Measurements from ENCODE around the gene PLCL2. TPM values are rescaled to one million over a fixed set of nuclear protein-coding genes. Genes with fewer than 3 reads are reported as not detected.

The PLCL2 gene
- total and polyA plus RNA-seq, 2 donors (not counting 1 experiment from before 2014, with no cell fraction given): 21.7 to 55.2 TPM

DNA sequence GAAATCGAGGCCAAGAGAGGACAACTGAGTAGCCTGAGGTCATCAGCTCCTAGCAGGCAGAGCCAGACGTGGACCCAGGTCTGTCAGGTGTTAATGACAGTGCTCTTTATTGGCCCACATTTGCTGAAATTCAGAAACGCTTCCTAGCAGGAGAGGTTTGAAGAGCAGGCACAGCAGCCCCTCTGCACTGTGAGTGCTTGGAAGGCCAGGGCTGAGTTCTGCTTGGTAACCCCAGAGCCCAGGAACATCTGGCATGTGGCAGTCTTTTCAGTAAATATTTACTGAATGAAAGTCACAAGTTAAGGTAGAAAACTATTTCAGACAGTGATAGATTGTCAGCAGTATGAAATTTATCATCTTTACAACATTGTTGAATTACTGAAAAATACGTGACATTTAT, 102.4 kb downstream of the PLCL2 start:
- ATAC-seq (ENCODE audit: low read depth) (no peak), DNase-seq (no peak)
- Mint-ChIP-seq H3K4me3 (no peak overlapping the region), H3K4me1 (peaks cover 75% of the 10 kb centered on the region), H3K27me3 (no peaks in the 10 kb centered on the region), H3K27ac (no peak overlapping the region), H3K9me3 (ENCODE audit: insufficient read depth) (no peaks in the 10 kb centered on the region)
- whole genome bisulfite sequencing (ENCODE audit: insufficient coverage): 97% methylated on average over 3 of the region's 4 CpGs
- H4K20me1 ChIP-seq (ENCODE audit: control insufficient read depth, insufficient read depth, low read length, poor library complexity, severe bottlenecking): peaks cover 59% of the 10 kb centered on the region
- no peak overlapping the region for H3K4me3 ChIP-seq (ENCODE audit: control extremely low read depth in 1 of 5, extremely low read depth in 1 of 5, insufficient read depth in 1 of 5, low read depth in 2 of 5, low read length in 4 of 5)
- H3K9ac ChIP-seq (ENCODE audit: low read length): no peak overlapping the region
- TF ChIP-seq EZH2 (IDR thresholded peaks at IDR 0.05; ENCODE audit: borderline replicate concordance, insufficient read depth, low read depth, low read length, poor library complexity, severe bottlenecking): no peak
- TF ChIP-seq, protein P1, sequence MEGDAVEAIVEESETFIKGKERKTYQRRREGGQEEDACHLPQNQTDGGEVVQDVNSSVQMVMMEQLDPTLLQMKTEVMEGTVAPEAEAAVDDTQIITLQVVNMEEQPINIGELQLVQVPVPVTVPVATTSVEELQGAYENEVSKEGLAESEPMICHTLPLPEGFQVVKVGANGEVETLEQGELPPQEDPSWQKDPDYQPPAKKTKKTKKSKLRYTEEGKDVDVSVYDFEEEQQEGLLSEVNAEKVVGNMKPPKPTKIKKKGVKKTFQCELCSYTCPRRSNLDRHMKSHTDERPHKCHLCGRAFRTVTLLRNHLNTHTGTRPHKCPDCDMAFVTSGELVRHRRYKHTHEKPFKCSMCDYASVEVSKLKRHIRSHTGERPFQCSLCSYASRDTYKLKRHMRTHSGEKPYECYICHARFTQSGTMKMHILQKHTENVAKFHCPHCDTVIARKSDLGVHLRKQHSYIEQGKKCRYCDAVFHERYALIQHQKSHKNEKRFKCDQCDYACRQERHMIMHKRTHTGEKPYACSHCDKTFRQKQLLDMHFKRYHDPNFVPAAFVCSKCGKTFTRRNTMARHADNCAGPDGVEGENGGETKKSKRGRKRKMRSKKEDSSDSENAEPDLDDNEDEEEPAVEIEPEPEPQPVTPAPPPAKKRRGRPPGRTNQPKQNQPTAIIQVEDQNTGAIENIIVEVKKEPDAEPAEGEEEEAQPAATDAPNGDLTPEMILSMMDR (IDR thresholded peaks at IDR 0.05): no peak
- CTCF ChIA-PET: no interaction called here
- no peak overlapping the region for H2AFZ ChIP-seq (ENCODE audit: insufficient read depth, low read depth, low read length, poor library complexity, severe bottlenecking)
- H3K36me3 ChIP-seq (replicated peaks in 1 of 2; ENCODE audit: control extremely low read depth in 1 of 2, control insufficient read depth in 1 of 2, extremely low read depth in 1 of 2, insufficient read depth in 2 of 2, low read length in 1 of 2): no peaks in the 10 kb centered on the region
- H3K27ac ChIP-seq (ENCODE audit: low read length in 2 of 2): no peak overlapping the region
- intact Hi-C loops (cut with micrococcal nuclease): no loop called here
- H3K79me2 ChIP-seq (ENCODE audit: control insufficient read depth, insufficient read depth, low read length): peaks cover 93% of the 10 kb centered on the region
- peaks cover 3% of the 10 kb centered on the region in 2 donors for H3K4me1 ChIP-seq (ENCODE audit: control insufficient read depth in 2 of 2, insufficient read depth in 2 of 2, low read length in 2 of 2)
- POLR2A ChIA-PET: no interaction called here
- no peaks in the 10 kb centered on the region for H3K27me3 ChIP-seq (replicated peaks in 1 of 4; ENCODE audit: control extremely low read depth in 1 of 4, control insufficient read depth in 3 of 4, insufficient read depth in 4 of 4, low read length in 3 of 4)
- H3K4me2 ChIP-seq (replicated peaks; ENCODE audit: low read depth, low read length, poor library complexity, severe bottlenecking): no peak overlapping the region
- H3K9me3 ChIP-seq (ENCODE audit: control extremely low read depth in 1 of 3, control insufficient read depth in 2 of 3, insufficient read depth in 1 of 3, low read length in 2 of 3): no peaks in the 10 kb centered on the region

DNA sequence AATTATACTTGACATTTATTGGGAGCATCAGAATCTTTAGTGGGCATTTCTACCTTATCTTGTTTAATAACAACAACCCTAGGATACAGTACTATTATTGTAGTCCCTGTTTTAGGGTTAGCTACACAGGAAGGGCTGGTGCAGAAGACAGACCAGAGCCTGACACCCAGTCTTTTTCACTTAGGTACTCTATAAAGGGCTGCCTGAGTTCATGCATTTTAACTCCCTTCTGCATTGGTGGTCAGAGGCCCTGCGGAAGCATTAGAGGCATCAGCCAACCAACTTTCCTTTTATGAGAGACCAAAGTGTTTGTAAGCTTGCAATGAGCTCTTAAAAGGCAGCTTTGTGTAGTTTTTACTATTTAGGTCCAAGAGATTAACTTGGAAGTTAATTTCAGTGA, 105.4 kb downstream of the PLCL2 start:
- Histone ChIP-seq H3K4me3 (ENCODE audit: control extremely low read depth in 1 of 5, extremely low read depth in 1 of 5, insufficient read depth in 1 of 5, low read depth in 2 of 5, low read length in 4 of 5) (no peak overlapping the region), H3K36me3 (replicated peaks in 1 of 2; ENCODE audit: control extremely low read depth in 1 of 2, control insufficient read depth in 1 of 2, extremely low read depth in 1 of 2, insufficient read depth in 2 of 2, low read length in 1 of 2) (no peaks in the 10 kb centered on the region), H4K20me1 (ENCODE audit: control insufficient read depth, insufficient read depth, low read length, poor library complexity, severe bottlenecking) (peaks cover 70% of the 10 kb centered on the region), H3K4me1 (ENCODE audit: control insufficient read depth in 2 of 2, insufficient read depth in 2 of 2, low read length in 2 of 2) (peaks cover 8 to 17% of the 10 kb centered on the region in 2 donors), H3K4me2 (replicated peaks; ENCODE audit: low read depth, low read length, poor library complexity, severe bottlenecking) (no peak overlapping the region), H3K27ac (ENCODE audit: low read length in 2 of 2) (no peak overlapping the region), H3K9me3 (ENCODE audit: control extremely low read depth in 1 of 3, control insufficient read depth in 2 of 3, insufficient read depth in 1 of 3, low read length in 2 of 3) (no peaks in the 10 kb centered on the region), H3K27me3 (replicated peaks in 1 of 4; ENCODE audit: control extremely low read depth in 1 of 4, control insufficient read depth in 3 of 4, insufficient read depth in 4 of 4, low read length in 3 of 4) (no peaks in the 10 kb centered on the region), H3K9ac (ENCODE audit: low read length) (no peak overlapping the region), H3K79me2 (ENCODE audit: control insufficient read depth, insufficient read depth, low read length) (peaks cover 90% of the 10 kb centered on the region), H2AFZ (ENCODE audit: insufficient read depth, low read depth, low read length, poor library complexity, severe bottlenecking) (no peak overlapping the region)
- POLR2A ChIA-PET: no interaction called here
- H3K4me3 Mint-ChIP-seq: no peak overlapping the region
- WGBS (ENCODE audit: insufficient coverage): no CpG with 5 or more reads among the region's 1 CpG
- no peaks in the 10 kb centered on the region for H3K27me3 Mint-ChIP-seq
- no peak for ATAC-seq (ENCODE audit: low read depth)
- CTCF ChIA-PET: no interaction called here
- DNase-seq: no peak
- no peak overlapping the region for H3K27ac Mint-ChIP-seq
- peaks cover 79% of the 10 kb centered on the region for H3K4me1 Mint-ChIP-seq
- no peak for TF ChIP-seq EZH2 (IDR thresholded peaks at IDR 0.05; ENCODE audit: borderline replicate concordance, insufficient read depth, low read depth, low read length, poor library complexity, severe bottlenecking)
- TF ChIP-seq, protein P1 (IDR thresholded peaks at IDR 0.05): no peak
- no peaks in the 10 kb centered on the region for H3K9me3 Mint-ChIP-seq (ENCODE audit: insufficient read depth)
- intact Hi-C loops (cut with micrococcal nuclease): no loop called here

Data from B cell (primary cell).